M059J (cell line): Measurements from ENCODE around the gene ZC3HAV1L. TPM values are rescaled to one million over a fixed set of nuclear protein-coding genes. Genes with fewer than 3 reads are reported as not detected.
A peak's percentile ranks its signal among the peaks of the same experiment; 100 is the strongest.
"Not testable (repeated sequence)": the region's sequence is repeated elsewhere in the genome, so short reads cannot be mapped to it uniquely, and the experiment has no call there.

ENCODE experiments used
- DNase-seq: peaks from one replicate; pipeline ENCODE4 v3.0.0-alpha.2; 2012; ENCODE audit warnings: low read depth
- total RNA-seq: library from RNA; depleted of rRNA; stranded (reverse); fragments of >200 nt; shearing (Covaris generic); gene quantifications from 2 replicates; pipeline ENCODE4 v1.2.3, GENCODE V29; 2014; rRNA removed

The ZC3HAV1L gene, protein sequence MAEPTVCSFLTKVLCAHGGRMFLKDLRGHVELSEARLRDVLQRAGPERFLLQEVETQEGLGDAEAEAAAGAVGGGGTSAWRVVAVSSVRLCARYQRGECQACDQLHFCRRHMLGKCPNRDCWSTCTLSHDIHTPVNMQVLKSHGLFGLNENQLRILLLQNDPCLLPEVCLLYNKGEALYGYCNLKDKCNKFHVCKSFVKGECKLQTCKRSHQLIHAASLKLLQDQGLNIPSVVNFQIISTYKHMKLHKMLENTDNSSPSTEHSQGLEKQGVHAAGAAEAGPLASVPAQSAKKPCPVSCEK
- 0.96 and 4.6 TPM in 2 replicates for total RNA-seq

DNA sequence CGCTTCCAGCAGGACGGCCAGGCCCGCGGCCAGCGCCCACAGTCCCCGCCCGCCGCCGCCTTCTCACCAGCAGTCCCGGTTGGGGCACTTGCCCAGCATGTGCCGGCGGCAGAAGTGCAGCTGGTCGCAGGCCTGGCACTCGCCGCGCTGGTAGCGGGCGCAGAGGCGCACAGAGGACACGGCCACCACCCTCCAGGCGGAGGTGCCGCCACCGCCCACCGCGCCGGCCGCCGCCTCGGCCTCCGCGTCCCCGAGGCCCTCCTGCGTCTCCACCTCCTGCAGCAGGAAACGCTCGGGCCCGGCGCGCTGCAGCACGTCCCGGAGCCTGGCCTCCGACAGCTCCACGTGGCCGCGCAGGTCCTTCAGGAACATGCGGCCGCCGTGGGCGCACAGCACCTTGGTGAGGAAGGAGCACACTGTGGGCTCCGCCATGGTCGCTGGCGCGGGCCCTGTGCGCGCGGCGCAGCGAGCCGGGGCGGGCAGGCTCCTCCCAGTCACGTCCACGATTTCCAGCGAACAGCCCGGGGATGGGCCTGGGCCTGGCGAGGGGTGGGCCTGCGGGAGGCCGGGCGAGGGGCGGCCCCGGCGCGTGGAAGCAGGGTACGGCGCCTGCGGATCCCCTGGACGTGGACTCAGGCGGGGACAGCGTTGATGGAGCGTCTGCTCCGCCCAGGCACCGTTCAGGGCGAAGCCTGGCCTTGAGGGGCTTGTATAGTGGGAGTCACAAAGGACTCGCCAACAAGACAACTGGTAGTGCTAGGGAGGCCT lies at the start of gene ZC3HAV1L:
TSS of gene ZC3HAV1L (minus strand) at position 457 of the 768 bp plus-strand sequence. CDS start at position 432, 25 bp downstream.
- peak; percentile 34 for DNase-seq

- no peak for DNase-seq
Measured at GRCh38 chr7:139084709-139085108, 48.9 kb upstream of the ZC3HAV1L start.

DNA sequence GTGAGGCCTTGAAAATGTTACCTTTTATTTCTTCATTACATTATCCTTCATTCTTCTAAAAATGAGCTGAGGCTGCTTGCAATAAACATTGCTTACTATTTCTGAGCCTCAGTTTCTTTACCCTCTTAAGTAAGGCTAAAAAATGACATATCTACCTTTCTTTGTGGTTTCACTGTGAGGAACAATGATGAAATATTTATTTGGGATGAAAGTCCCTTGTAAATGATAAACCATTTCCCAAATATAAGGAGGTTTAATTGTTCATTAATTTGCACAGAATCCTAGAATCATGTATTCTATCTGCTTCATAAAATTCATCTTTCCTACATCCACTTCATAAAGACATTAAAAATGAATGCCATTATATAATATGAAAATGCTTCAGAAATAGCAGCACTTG lies 45.7 kb upstream of the ZC3HAV1L start:
- no peak for DNase-seq

DNA sequence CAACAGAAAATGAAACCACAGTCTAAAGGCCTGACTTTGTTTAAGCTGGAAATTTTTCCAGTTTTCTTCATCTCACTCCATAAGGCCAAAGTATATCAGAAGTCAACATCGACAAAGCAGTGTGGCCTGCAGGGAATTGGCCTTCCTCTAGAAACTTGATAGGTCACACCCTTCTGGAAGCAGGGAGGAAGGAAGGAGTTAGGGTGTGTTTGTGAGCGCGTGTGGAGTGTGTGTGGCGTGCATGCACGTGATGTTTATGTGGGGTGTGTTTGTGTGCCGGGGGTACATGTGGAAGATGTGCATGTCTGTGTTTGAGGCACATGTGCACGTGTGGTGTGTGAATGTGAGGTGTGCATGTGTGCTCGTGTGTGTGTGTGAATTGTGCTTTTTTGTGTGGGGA lies 45.1 kb upstream of the ZC3HAV1L start:
- no peak for DNase-seq

- no peak for DNase-seq
Measured at GRCh38 chr7:139079861-139080260, 44.0 kb upstream of the ZC3HAV1L start.

DNA sequence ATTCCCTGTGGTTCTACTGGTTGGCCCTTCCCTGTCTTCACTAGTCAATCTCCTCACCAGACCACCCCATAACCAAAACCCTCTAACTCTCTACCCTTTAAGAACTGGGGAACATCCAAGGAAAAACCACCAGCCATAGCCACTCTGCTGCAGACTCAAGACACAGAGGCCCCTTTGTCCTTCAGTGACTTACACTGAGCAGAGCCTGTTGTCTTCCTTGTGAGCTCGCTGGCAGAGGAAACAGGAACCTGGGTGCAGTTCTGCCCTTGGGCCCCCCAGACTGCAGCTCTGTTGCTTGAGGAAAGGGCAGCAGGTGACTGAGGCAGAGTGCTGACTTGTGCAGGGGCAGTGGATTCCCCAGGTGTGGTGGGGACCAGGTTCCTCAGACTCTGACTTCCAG lies 43.1 kb upstream of the ZC3HAV1L start:
- DNase-seq: no peak

GRCh38 chr7:139078399-139078798 lies 42.6 kb upstream of the ZC3HAV1L start:
- DNase-seq: peak; percentile 26

- DNase-seq: not testable (repeated sequence)
Measured at GRCh38 chr7:139077706-139078105, 41.9 kb upstream of the ZC3HAV1L start.

GRCh38 chr7:139075871-139076686 lies 40.2 kb upstream of the ZC3HAV1L start:
- DNase-seq: no peak

GRCh38 chr7:139075031-139075652 lies 39.3 kb upstream of the ZC3HAV1L start:
- DNase-seq: peak; percentile 76

GRCh38 chr7:139072796-139073195 lies 37.0 kb upstream of the ZC3HAV1L start:
- no peak for DNase-seq

DNA sequence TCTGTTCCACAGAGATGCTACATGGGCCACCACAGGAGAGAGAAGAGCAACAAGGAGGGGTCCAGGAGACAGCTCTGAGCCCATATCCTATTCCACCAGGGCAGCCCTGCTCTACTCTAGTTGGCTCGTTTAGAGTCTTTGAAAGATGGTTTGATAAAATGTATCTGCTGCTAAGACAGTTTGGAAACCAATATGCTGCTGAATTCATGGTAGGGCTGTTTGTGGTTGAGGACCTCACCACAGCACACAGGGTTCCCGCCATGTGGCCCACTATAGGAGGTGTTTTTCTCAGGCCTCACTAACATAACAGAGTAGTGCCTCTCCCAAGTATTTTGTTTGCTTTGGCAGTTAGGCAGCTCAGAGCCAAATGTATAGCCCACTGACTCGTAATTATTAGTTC lies 35.8 kb upstream of the ZC3HAV1L start:
- DNase-seq: no peak

GRCh38 chr7:139068544-139069399 lies 32.9 kb upstream of the ZC3HAV1L start:
- no peak for DNase-seq

DNA sequence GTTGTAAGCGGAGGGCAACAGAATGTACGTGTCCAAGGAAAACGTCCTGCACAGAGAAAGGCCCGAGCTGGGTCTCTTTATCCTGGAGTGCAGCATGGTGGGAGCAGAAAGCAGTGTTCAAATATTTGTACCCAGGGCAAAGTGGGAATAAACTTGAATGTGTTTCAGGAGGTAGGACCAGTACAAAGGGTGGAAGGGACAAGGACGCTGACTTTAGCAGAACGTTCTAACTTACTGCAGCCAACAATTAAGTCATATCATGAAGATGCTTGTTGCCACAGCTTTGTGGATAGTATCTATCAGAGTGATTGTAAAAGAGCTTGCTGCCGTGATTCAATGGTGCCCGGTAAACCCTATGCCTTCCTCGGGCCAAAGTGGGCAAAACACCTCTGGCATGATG lies 30.5 kb upstream of the ZC3HAV1L start:
- DNase-seq: no peak

GRCh38 chr7:139065323-139065722 lies 29.5 kb upstream of the ZC3HAV1L start:
- DNase-seq: no peak

GRCh38 chr7:139061416-139061815 lies 25.6 kb upstream of the ZC3HAV1L start:
- DNase-seq: no peak

DNA sequence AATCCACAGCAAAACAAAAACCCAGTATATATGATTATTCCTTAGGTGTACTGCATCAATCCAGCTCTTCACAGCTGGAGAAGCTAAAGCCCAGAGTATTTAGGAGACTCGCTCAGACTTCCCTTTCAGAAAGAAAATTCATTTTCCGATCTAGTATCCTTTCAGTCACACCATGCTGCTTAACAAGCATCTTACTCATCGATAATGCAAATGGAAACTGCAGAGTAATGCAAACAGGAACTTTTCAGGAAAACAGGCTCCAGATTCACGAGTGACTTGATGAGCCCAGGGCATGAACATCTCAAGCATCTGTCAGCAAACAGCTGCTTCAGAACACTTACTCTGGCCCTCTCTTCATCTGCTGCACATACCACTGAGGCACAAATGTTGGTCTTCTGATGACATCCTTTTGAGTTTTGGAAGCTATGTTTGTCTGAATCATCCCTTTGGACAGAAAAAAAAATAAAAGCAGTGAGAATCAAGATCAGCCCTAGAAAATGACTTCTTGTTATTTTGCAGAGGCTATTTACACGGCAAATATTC lies 24.9 kb upstream of the ZC3HAV1L start:
- DNase-seq: no peak

DNA sequence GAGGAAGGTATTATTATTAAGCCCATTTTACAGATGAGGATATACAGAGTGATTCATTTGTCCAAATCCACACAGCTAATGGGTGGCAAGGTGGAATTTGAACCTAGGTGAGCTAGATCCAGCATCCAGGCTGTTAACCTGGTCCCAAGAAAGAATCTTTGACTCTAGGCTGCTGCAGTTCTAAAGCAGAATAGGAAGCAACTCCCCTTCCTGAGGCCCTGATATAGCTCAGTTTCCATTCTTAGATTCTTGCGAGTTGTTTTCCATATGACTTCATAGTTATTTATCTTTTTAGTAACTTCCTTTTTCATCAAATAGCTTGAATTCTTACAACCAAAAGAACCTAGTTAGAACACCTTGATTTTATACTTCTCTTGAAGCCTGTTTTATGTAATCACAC lies 24.1 kb upstream of the ZC3HAV1L start:
- DNase-seq: no peak

DNA sequence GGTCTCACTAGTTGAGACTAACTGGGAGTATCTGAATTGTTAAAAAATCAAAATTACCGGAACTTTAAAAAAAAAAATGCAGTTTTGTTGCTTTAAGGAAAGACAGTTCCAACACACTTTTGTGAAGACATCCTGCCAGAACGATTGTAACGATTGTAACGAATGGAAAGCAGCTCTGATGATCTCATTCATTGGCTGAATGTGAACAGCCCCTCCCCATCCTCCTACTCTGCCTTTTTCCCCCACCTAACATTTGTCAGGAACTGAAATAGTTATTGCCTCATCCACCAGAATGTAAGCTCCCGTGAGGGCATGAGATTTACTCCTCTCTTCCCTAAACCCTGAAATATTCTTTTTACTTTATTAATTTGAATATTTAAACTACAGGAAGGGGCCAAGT lies 23.1 kb upstream of the ZC3HAV1L start:
- no peak for DNase-seq

DNA sequence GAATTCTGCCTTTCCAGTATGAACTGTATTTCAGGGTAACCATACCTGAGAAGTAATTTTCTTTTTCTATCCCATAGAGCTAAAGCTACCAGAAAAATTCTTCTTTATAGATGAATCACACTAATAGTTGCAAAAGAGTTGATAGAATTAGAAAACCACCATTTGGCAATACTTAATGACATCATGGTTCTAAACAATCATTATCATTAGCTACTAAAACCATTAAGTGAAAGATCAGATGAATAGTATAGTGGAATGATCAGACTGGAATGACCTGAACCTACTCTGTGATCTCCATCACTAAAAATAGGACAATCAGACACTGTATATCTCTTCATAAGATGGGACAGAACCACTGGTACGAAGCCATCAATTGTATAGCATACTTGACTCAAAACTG lies 19.8 kb upstream of the ZC3HAV1L start:
- no peak for DNase-seq

- not testable (repeated sequence) for DNase-seq
Measured at GRCh38 chr7:139054656-139055055, 18.8 kb upstream of the ZC3HAV1L start.
